Activated naive CD8-positive, alpha-beta T cell treated with anti-CD3 and anti-CD28 coated beads, Interleukin-2, amount 10 ng/mL, durations not matched to agents 7 days and 5 days (primary cell): Measurements from ENCODE around the gene TAC3. TPM values are rescaled to one million over a fixed set of nuclear protein-coding genes. Genes with fewer than 3 reads are reported as not detected.
A peak's percentile ranks its signal among the peaks of the same experiment; 100 is the strongest.

Experiments used
- ATAC-seq: fragments of 150-1000 bp; cut with Tn5 transposase; one replicate; pipeline ENCODE4 v1.10.0; 2021; ENCODE audit warnings: low read depth, moderate library complexity
- POLR2A ChIA-PET: fragments of 350-600 bp; sonication (Branson Sonifier 250); formaldehyde crosslinking; loops from one replicate; lab custom pipeline; 2021; ENCODE audit warnings: antibody characterized with exemption; lab: Charles Lee
- DNase-seq: peaks from one replicate; pipeline ENCODE4 v3.0.0; 2021
- H3K27ac Mint-ChIP-seq: one replicate; pipeline ENCODE4 v1.8.0; 2022; ENCODE audit warnings: mild to moderate bottlenecking, mixed read lengths
- H3K27me3 Mint-ChIP-seq: one replicate; pipeline ENCODE4 v1.8.0; 2022; ENCODE audit warnings: mild to moderate bottlenecking, moderate library complexity, mixed read lengths
- H3K36me3 Mint-ChIP-seq: one replicate; pipeline ENCODE4 v1.8.0; 2021; ENCODE audit warnings: mild to moderate bottlenecking, mixed read lengths
- H3K4me1 Mint-ChIP-seq: one replicate; pipeline ENCODE4 v1.8.0; 2021; ENCODE audit warnings: mixed read lengths
- H3K4me3 Mint-ChIP-seq: one replicate; pipeline ENCODE4 v1.8.0; 2022; ENCODE audit warnings: mild to moderate bottlenecking, moderate library complexity, mixed read lengths
- H3K9me3 Mint-ChIP-seq: one replicate; pipeline ENCODE4 v1.8.0; 2021; ENCODE audit warnings: mixed read lengths
- total RNA-seq, 2 experiments: library from RNA; stranded (reverse); gene quantifications; one replicate each; pipeline ENCODE4 v1.2.3, GENCODE V29; 2021

Gene TAC3
- total RNA-seq, 2 experiments from 2014 or later, result 0.34 to 0.53 TPM

- Mint-ChIP-seq H3K4me3 (no peak overlapping the region), H3K27me3 (peaks cover 11% of the 10 kb centered on the region), H3K36me3 (no peaks in the 10 kb centered on the region), H3K27ac (peak overlapping the region; percentile 18), H3K9me3 (no peaks in the 10 kb centered on the region), H3K4me1 (peaks cover 47% of the 10 kb centered on the region)
- POLR2A ChIA-PET, result interaction anchor here (1.9 to 3.5 kb wide), 2 partner anchors 51 to 101 kb away, joined by 9 to 37 read pairs; partner anchors contain the start of gene STAT6
- DNase-seq (no peak), ATAC-seq (no peak)
Measured at GRCh38 chr12:57009949-57010626, 6.2 kb downstream of the TAC3 start.

GRCh38 chr12:57008178-57008577, 8.2 kb downstream of the TAC3 start:
- no peaks in the 10 kb centered on the region for H3K27me3 Mint-ChIP-seq
- peak overlapping the region; percentile 37 for H3K27ac Mint-ChIP-seq
- peak; percentile 23 for ATAC-seq
- H3K4me3 Mint-ChIP-seq, result no peak overlapping the region
- POLR2A ChIA-PET, result interaction anchor here (0.7 to 2.5 kb wide), 5 partner anchors 53 to 103 kb away, joined by 3 to 23 read pairs (median 4); partner anchors contain the start of gene STAT6
- H3K4me1 Mint-ChIP-seq, result peaks cover 50% of the 10 kb centered on the region
- peaks cover 11% of the 10 kb centered on the region for H3K36me3 Mint-ChIP-seq
- H3K9me3 Mint-ChIP-seq, result no peaks in the 10 kb centered on the region
- DNase-seq, result no peak

GRCh38 chr12:57006809-57007475, 9.4 kb downstream of the TAC3 start:
- Mint-ChIP-seq H3K36me3 (peaks cover 13% of the 10 kb centered on the region), H3K27ac (peak overlapping the region; percentile 87), H3K4me1 (peaks cover 48% of the 10 kb centered on the region), H3K9me3 (no peaks in the 10 kb centered on the region), H3K4me3 (peak overlapping the region; percentile 79), H3K27me3 (no peaks in the 10 kb centered on the region)
- DNase-seq (no peak), ATAC-seq (no peak)
- POLR2A ChIA-PET, result interaction anchor here (1.0 to 2.5 kb wide), 3 partner anchors 62 to 105 kb away, joined by 3 to 23 read pairs (median 3); partner anchors contain the start of gene STAT6

- DNase-seq (peak; percentile 86), ATAC-seq (peak; percentile 74)
- POLR2A ChIA-PET, result interaction anchor here (1.0 to 2.9 kb wide), 4 partner anchors 63 to 105 kb away, joined by 3 to 14 read pairs (median 4); partner anchors contain the start of genes NEMP1 and STAT6
- Mint-ChIP-seq H3K36me3 (peaks cover 13% of the 10 kb centered on the region), H3K4me1 (peaks cover 46% of the 10 kb centered on the region), H3K27me3 (no peaks in the 10 kb centered on the region), H3K4me3 (peak within 1 kb of the TSS; percentile 94), H3K9me3 (no peaks in the 10 kb centered on the region), H3K27ac (peak within 1 kb of the TSS; percentile 87)
Measured at GRCh38 chr12:57005980-57006808, 10.1 kb downstream of the TAC3 start, which contains the start of gene ZBTB39. Gene ZBTB39, minus strand, starts transcription at chr12:57006546. Its CDS starts 1,629 bp downstream, at chr12:57004917.

- ATAC-seq (no peak), DNase-seq (no peak)
- Mint-ChIP-seq H3K27ac (no peak overlapping the region), H3K27me3 (no peaks in the 10 kb centered on the region), H3K9me3 (no peaks in the 10 kb centered on the region), H3K36me3 (peaks cover 17% of the 10 kb centered on the region), H3K4me3 (peak overlapping the region; percentile 94), H3K4me1 (peaks cover 48% of the 10 kb centered on the region)
- POLR2A ChIA-PET, result interaction anchor here (1.6 to 2.9 kb wide), 2 partner anchors 74 to 107 kb away, joined by 4 to 14 read pairs; partner anchors contain the start of genes NEMP1 and STAT6
Measured at GRCh38 chr12:57004651-57005050, 11.7 kb downstream of the TAC3 start.

- H3K9me3 Mint-ChIP-seq, result no peaks in the 10 kb centered on the region
- H3K36me3 Mint-ChIP-seq, result peaks cover 21% of the 10 kb centered on the region
Measured at GRCh38 chr12:57003395-57003794, 12.9 kb downstream of the TAC3 start.

GRCh38 chr12:57001448-57001906, 14.9 kb downstream of the TAC3 start:
- DNase-seq, result peak; percentile 77
- H3K9me3 Mint-ChIP-seq, result no peaks in the 10 kb centered on the region
- H3K4me3 Mint-ChIP-seq, result no peak overlapping the region
- H3K36me3 Mint-ChIP-seq, result peaks cover 23% of the 10 kb centered on the region
- no peak overlapping the region for H3K27ac Mint-ChIP-seq
- no peaks in the 10 kb centered on the region for H3K27me3 Mint-ChIP-seq
- ATAC-seq, result peak; percentile 54
- POLR2A ChIA-PET, result interaction anchor here (0.8 kb wide), 1 partner anchor 111 kb away, joined by 3 read pairs; no protein-coding TSS in a partner anchor
- peaks cover 42% of the 10 kb centered on the region for H3K4me1 Mint-ChIP-seq

More at GRCh38 chr12:57003395-57003794, 12.9 kb downstream of the TAC3 start:
- DNase-seq (no peak), ATAC-seq (no peak)
- Mint-ChIP-seq H3K27me3 (no peaks in the 10 kb centered on the region), H3K4me3 (no peak overlapping the region), H3K27ac (no peak overlapping the region), H3K4me1 (peaks cover 54% of the 10 kb centered on the region)
- POLR2A ChIA-PET, result interaction anchor here (2.9 kb wide), 1 partner anchor 108 kb away, joined by 14 read pairs; the partner anchor contains the start of gene STAT6

GRCh38 chr12:57000393-57000792, 15.9 kb downstream of the TAC3 start:
- DNase-seq, result no peak
- H3K4me3 Mint-ChIP-seq, result no peak overlapping the region
- POLR2A ChIA-PET, result interaction anchor here (1.0 kb wide), 1 partner anchor 65 kb away, joined by 4 read pairs; no protein-coding TSS in a partner anchor
- H3K9me3 Mint-ChIP-seq, result no peaks in the 10 kb centered on the region
- H3K4me1 Mint-ChIP-seq, result peaks cover 40% of the 10 kb centered on the region
- H3K27ac Mint-ChIP-seq, result peak overlapping the region; percentile 23
- H3K27me3 Mint-ChIP-seq, result no peaks in the 10 kb centered on the region
- H3K36me3 Mint-ChIP-seq, result peaks cover 23% of the 10 kb centered on the region
- ATAC-seq, result no peak

GRCh38 chr12:56999456-56999855, 16.9 kb downstream of the TAC3 start:
- POLR2A ChIA-PET, result interaction anchor here (0.8 to 1.5 kb wide), 3 partner anchors 66 to 111 kb away, joined by 3 to 4 read pairs (median 3); partner anchors contain the start of genes NEMP1 and STAT6
- no peaks in the 10 kb centered on the region for H3K27me3 Mint-ChIP-seq
- H3K36me3 Mint-ChIP-seq, result peaks cover 23% of the 10 kb centered on the region
- ATAC-seq (no peak), DNase-seq (no peak)
- H3K27ac Mint-ChIP-seq, result peak overlapping the region; percentile 85
- no peak overlapping the region for H3K4me3 Mint-ChIP-seq
- H3K4me1 Mint-ChIP-seq, result peaks cover 33% of the 10 kb centered on the region
- no peaks in the 10 kb centered on the region for H3K9me3 Mint-ChIP-seq

GRCh38 chr12:56998981-56999380, 17.3 kb downstream of the TAC3 start:
- ATAC-seq, result peak; percentile 58
- H3K9me3 Mint-ChIP-seq, result no peaks in the 10 kb centered on the region
- no peak for DNase-seq
- no peaks in the 10 kb centered on the region for H3K27me3 Mint-ChIP-seq
- H3K4me1 Mint-ChIP-seq, result peaks cover 33% of the 10 kb centered on the region
- POLR2A ChIA-PET, result interaction anchor here (1.5 kb wide), 1 partner anchor 80 kb away, joined by 3 read pairs; the partner anchor contains the start of gene NEMP1
- peak overlapping the region; percentile 85 for H3K27ac Mint-ChIP-seq
- H3K4me3 Mint-ChIP-seq, result peak overlapping the region; percentile 72
- H3K36me3 Mint-ChIP-seq, result peaks cover 18% of the 10 kb centered on the region

GRCh38 chr12:56998316-56998715, 18.0 kb downstream of the TAC3 start:
- Mint-ChIP-seq H3K4me1 (peaks cover 33% of the 10 kb centered on the region), H3K36me3 (peaks cover 13% of the 10 kb centered on the region), H3K4me3 (peak overlapping the region; percentile 5), H3K27me3 (no peaks in the 10 kb centered on the region), H3K9me3 (no peaks in the 10 kb centered on the region), H3K27ac (peak overlapping the region; percentile 71)
- DNase-seq, result no peak
- POLR2A ChIA-PET, result interaction anchor here (1.5 kb wide), 1 partner anchor 80 kb away, joined by 3 read pairs; the partner anchor contains the start of gene NEMP1
- ATAC-seq, result no peak

- ATAC-seq (no peak), DNase-seq (no peak)
- no peaks in the 10 kb centered on the region for H3K27me3 Mint-ChIP-seq
- H3K4me3 Mint-ChIP-seq, result no peak overlapping the region
- no peak overlapping the region for H3K27ac Mint-ChIP-seq
- no peaks in the 10 kb centered on the region for H3K9me3 Mint-ChIP-seq
- POLR2A ChIA-PET, result no interaction called here
- H3K4me1 Mint-ChIP-seq, result peaks cover 30% of the 10 kb centered on the region
- H3K36me3 Mint-ChIP-seq, result peaks cover 10% of the 10 kb centered on the region
Measured at GRCh38 chr12:56996793-56997545, 19.4 kb downstream of the TAC3 start.
